Endothelial cell of umbilical vein (primary cell): ENCODE measurements around the gene CCAR1. TPM values are rescaled to one million over a fixed set of nuclear protein-coding genes. Genes with fewer than 3 reads are reported as not detected.
"Not testable (repeated sequence)": the region's sequence is repeated elsewhere in the genome, so short reads cannot be mapped to it uniquely, and the experiment has no call there.

Experiments used
- BruUV-seq: library from RNA; stranded (reverse); fragments of 400-500 nt; replicated peaks from 2 replicates; lab custom pipeline; 2021; lab: Mats Ljungman, UMichigan
- CTCF ChIA-PET: fragments of 300-600, 350-600 bp; sonication (Branson Sonifier 250); formaldehyde crosslinking; loops from one replicate; lab custom pipeline; 2021; ENCODE audit warnings: antibody characterized with exemption, inconsistent platforms; lab: Charles Lee
- POLR2A ChIA-PET: fragments of 300-600, 350-600 bp; sonication (Branson Sonifier 250); formaldehyde crosslinking; loops from one replicate; lab custom pipeline; 2021; ENCODE audit warnings: antibody characterized with exemption, inconsistent platforms; lab: Charles Lee
- DNase-seq: peaks from one replicate; pipeline ENCODE4 v3.0.0-alpha.2; 2011; ENCODE audit warnings: low read depth, low spot score
- FAIRE-seq: peaks from 2 replicates; lab custom pipeline; 2011; peaks lifted over from hg19 to GRCh38; lab: Jason Lieb, UNC
- H2AFZ ChIP-seq: 2 replicates; pipeline ENCODE4 v1.6.0; 2012; ENCODE audit warnings: low read depth, low read length, control low read depth, inconsistent platforms
- H3K27ac ChIP-seq: 2 replicates; pipeline ENCODE4 v1.5.1; 2011; ENCODE audit warnings: low read depth, mild to moderate bottlenecking, control low read depth, low read length, moderate library complexity; ENCODE audit not compliant: insufficient read depth
- H3K27me3 ChIP-seq, 2 experiments: 2 replicates each; pipeline versions ENCODE4 v1.6.0 to v1.6.1; 2011; ENCODE audit warnings: low read length in 2 of 2, mixed read lengths in 1 of 2; ENCODE audit not compliant: control insufficient read depth in 2 of 2, insufficient read depth in 2 of 2
- H3K36me3 ChIP-seq, 2 experiments: 2 replicates in 1 of 2; 3 replicates in 1 of 2; pipeline ENCODE4 v1.5.1; 2011; ENCODE audit warnings: low read length in 2 of 2, mild to moderate bottlenecking in 1 of 2, moderate library complexity in 1 of 2; ENCODE audit not compliant: control insufficient read depth in 2 of 2, insufficient read depth in 2 of 2; ENCODE audit errors: extremely low read depth in 1 of 2
- H3K4me1 ChIP-seq: 3 replicates; pipeline ENCODE4 v1.5.1; 2011; ENCODE audit warnings: mild to moderate bottlenecking, low read length; ENCODE audit not compliant: control insufficient read depth, insufficient read depth; ENCODE audit errors: extremely low read depth
- H3K4me2 ChIP-seq: 2 replicates; pipeline ENCODE4 v1.6.1; 2011; ENCODE audit warnings: low read length, control low read depth, mixed read lengths; ENCODE audit not compliant: insufficient read depth
- H3K4me3 ChIP-seq, 3 experiments: fragments of 200-600 bp in 1 of 3; sonication (generic), shearing (Covaris generic) in 1 of 3; replicated peaks in 1 of 3; 2 replicates each; pipeline ENCODE4 v1.5.1; 2011 to 2016; ENCODE audit warnings: control low read depth in 3 of 3, low read length in 3 of 3, mild to moderate bottlenecking in 2 of 3, inconsistent platforms in 1 of 3, low read depth in 1 of 3, moderate library complexity in 1 of 3; ENCODE audit not compliant: insufficient read depth in 1 of 3
- H3K79me2 ChIP-seq: 2 replicates; pipeline ENCODE4 v1.6.0; 2012; ENCODE audit warnings: low read length, inconsistent platforms; ENCODE audit not compliant: control insufficient read depth, insufficient read depth
- H3K9ac ChIP-seq: replicated peaks from 2 replicates; pipeline ENCODE3; 2011; ENCODE audit warnings: low read length, control low read depth; ENCODE audit not compliant: insufficient read depth; ENCODE audit errors: extremely low read depth
- H3K9me1 ChIP-seq: replicated peaks from 3 replicates; pipeline ENCODE4 v1.6.0; 2011; ENCODE audit warnings: mild to moderate bottlenecking, low read length; ENCODE audit not compliant: control insufficient read depth, insufficient read depth; ENCODE audit errors: extremely low read depth
- H3K9me3 ChIP-seq: replicated peaks from 2 replicates; pipeline ENCODE4 v1.5.1; 2012; ENCODE audit warnings: low read length, inconsistent platforms; ENCODE audit not compliant: control insufficient read depth, insufficient read depth
- H4K20me1 ChIP-seq: replicated peaks from 2 replicates; pipeline ENCODE3; 2011; ENCODE audit warnings: mild to moderate bottlenecking, low read length; ENCODE audit not compliant: control insufficient read depth, insufficient read depth; ENCODE audit errors: extremely low read depth
- CTCF ChIP-seq, 2 donors: IDR thresholded peaks; 1 replicate in 1 of 2; 2 replicates in 1 of 2; pipeline ENCODE4 v1.5.1; 2011; ENCODE audit warnings: low read length in 2 of 2, mild to moderate bottlenecking in 2 of 2, moderate library complexity in 2 of 2, control low read depth in 1 of 2, inconsistent platforms in 1 of 2, low read depth in 1 of 2; ENCODE audit not compliant: insufficient read depth in 1 of 2; ENCODE audit errors: extremely low read depth in 1 of 2
- EZH2 ChIP-seq: IDR thresholded peaks from 2 replicates; pipeline ENCODE4 v1.6.1; 2012; ENCODE audit warnings: borderline replicate concordance, low read depth, mild to moderate bottlenecking, moderate library complexity, low read length, inconsistent platforms; ENCODE audit not compliant: severe bottlenecking
- FOS ChIP-seq: IDR thresholded peaks from 2 replicates; pipeline ENCODE4 v1.6.1; 2011; ENCODE audit warnings: mild to moderate bottlenecking, low read length, moderate library complexity, borderline replicate concordance; ENCODE audit not compliant: insufficient read depth
- GATA2 ChIP-seq: IDR thresholded peaks from 2 replicates; pipeline ENCODE4 v1.7.0; 2011; ENCODE audit warnings: low read depth, mild to moderate bottlenecking, moderate library complexity, mixed read lengths, low read length; ENCODE audit not compliant: insufficient read length, insufficient read depth
- JUN ChIP-seq: IDR thresholded peaks from 2 replicates; pipeline ENCODE4 v1.6.1; 2011; ENCODE audit warnings: borderline replicate concordance, low read depth; ENCODE audit not compliant: insufficient read length, insufficient read depth
- MAX ChIP-seq: IDR thresholded peaks from 2 replicates; pipeline ENCODE4 v1.6.1; 2011; ENCODE audit not compliant: insufficient read depth, insufficient read length
- MYC ChIP-seq: IDR thresholded peaks from one replicate; pipeline ENCODE4 v1.6.1; 2011; ENCODE audit warnings: mild to moderate bottlenecking, low read depth, low read length
- POLR2A ChIP-seq: IDR thresholded peaks from 2 replicates; pipeline ENCODE4 v1.6.1; 2012; ENCODE audit warnings: low read depth, mild to moderate bottlenecking, control low read depth, low read length
- POLR2AphosphoS5 ChIP-seq: IDR thresholded peaks from 2 replicates; pipeline ENCODE4 v1.6.1; 2012; ENCODE audit warnings: low read depth, mild to moderate bottlenecking, control low read depth, low read length, moderate library complexity; ENCODE audit not compliant: insufficient read depth
- dilution Hi-C: fragments of 300-500 bp; cut with MboI; formaldehyde crosslinking; loops from one replicate; pipeline ENCODE4 v1.15.0; 2019; ENCODE audit warnings: low sequenced_read_pairs; ENCODE audit not compliant: extremely low pct_ligation_motif_present
- intact Hi-C: fragments of 100-400 bp; cut with micrococcal nuclease; formaldehyde crosslinking; loops from one replicate; pipeline ENCODE4 v1.10.0; 2022
- polyA plus RNA-seq, 4 experiments: library from polyadenylated mRNA; depleted of rRNA in 3 of 4; stranded (reverse) in 3 of 4; unstranded in 1 of 4; fragments of >200 nt; gene quantifications; 2 replicates each; pipeline versions ENCODE4 v1.2.1 to v1.2.3, GENCODE V29; 2011 to 2012; ENCODE audit warnings: missing spikeins in 1 of 4
- total RNA-seq: library from RNA; stranded (reverse); gene quantifications from 2 replicates; pipeline ENCODE4 v1.2.3, GENCODE V29; 2021

Gene CCAR1
- total and polyA plus RNA-seq, 2 donors (not counting 3 experiments of a cell fraction or from before 2014, with no cell fraction given), result 59.8 to 92.9 TPM

- Histone ChIP-seq H3K9me3 (no peaks in the 10 kb centered on the region), H3K4me1 (no peaks in the 10 kb centered on the region), H3K4me2 (no peak overlapping the region), H3K27me3 (no peaks in the 10 kb centered on the region), H2AFZ (no peak overlapping the region), H3K9me1 (no peaks in the 10 kb centered on the region), H4K20me1 (no peaks in the 10 kb centered on the region), H3K4me3 (no peak overlapping the region), H3K79me2 (no peaks in the 10 kb centered on the region), H3K27ac (no peak overlapping the region), H3K36me3 (no peaks in the 10 kb centered on the region), H3K9ac (no peak overlapping the region)
- TF ChIP-seq FOS (no peak), MYC (no peak), POLR2AphosphoS5 (no peak), MAX (no peak), EZH2 (no peak), JUN (no peak), GATA2 (no peak), CTCF (IDR thresholded peaks at IDR 0.05; ENCODE audit: extremely low read depth in 1 of 2, insufficient read depth in 1 of 2, low read depth in 1 of 2, low read length in 2 of 2) (no peak), POLR2A (no peak)
- CTCF ChIA-PET, result no interaction called here
- POLR2A ChIA-PET, result interaction anchor here (0.6 kb wide), 1 partner anchor 32 kb away, joined by 3 read pairs; no protein-coding TSS in a partner anchor
- DNase-seq, result no peak
- no peak for FAIRE-seq
- dilution Hi-C loops (no loop called here), intact Hi-C loops (no loop called here)
- BruUV-seq, result no TSS peak
Observed at GRCh38 chr10:68816796-68817412, 95.9 kb downstream of the CCAR1 start.

GRCh38 chr10:68820359-68820758 is 99.3 kb downstream of the CCAR1 start:
- POLR2A ChIA-PET, H3K27ac ChIP-seq, BruUV-seq, H3K27me3 ChIP-seq, H4K20me1 ChIP-seq, H3K9me1 ChIP-seq, H3K4me2 ChIP-seq, intact Hi-C loops, FAIRE-seq, H3K4me1 ChIP-seq, dilution Hi-C loops, H3K36me3 ChIP-seq, DNase-seq, H3K9ac ChIP-seq, H3K79me2 ChIP-seq, H3K9me3 ChIP-seq, H2AFZ ChIP-seq, H3K4me3 ChIP-seq: not testable (repeated sequence)
- CTCF ChIA-PET, result interaction anchor here (0.8 to 1.0 kb wide), 2 partner anchors 10 to 11 kb away, joined by 3 to 4 read pairs; no protein-coding TSS in a partner anchor

- CTCF ChIA-PET, H3K36me3 ChIP-seq, H3K4me1 ChIP-seq, H3K4me3 ChIP-seq, DNase-seq, POLR2A ChIA-PET, intact Hi-C loops, H3K9ac ChIP-seq, dilution Hi-C loops, H3K27ac ChIP-seq, BruUV-seq, H4K20me1 ChIP-seq, H3K9me3 ChIP-seq, H3K79me2 ChIP-seq, H3K27me3 ChIP-seq, H3K4me2 ChIP-seq, H2AFZ ChIP-seq, FAIRE-seq, H3K9me1 ChIP-seq: not testable (repeated sequence)
Observed at GRCh38 chr10:68822626-68823025, 101.6 kb downstream of the CCAR1 start.
